ENCODE measurements around the gene FOXP1. TPM values are rescaled to one million over a fixed set of nuclear protein-coding genes. Genes with fewer than 3 reads are reported as not detected.

Gene FOXP1
- polyA plus RNA-seq, 1 donor from 2014 or later: 5.6 TPM

DNA sequence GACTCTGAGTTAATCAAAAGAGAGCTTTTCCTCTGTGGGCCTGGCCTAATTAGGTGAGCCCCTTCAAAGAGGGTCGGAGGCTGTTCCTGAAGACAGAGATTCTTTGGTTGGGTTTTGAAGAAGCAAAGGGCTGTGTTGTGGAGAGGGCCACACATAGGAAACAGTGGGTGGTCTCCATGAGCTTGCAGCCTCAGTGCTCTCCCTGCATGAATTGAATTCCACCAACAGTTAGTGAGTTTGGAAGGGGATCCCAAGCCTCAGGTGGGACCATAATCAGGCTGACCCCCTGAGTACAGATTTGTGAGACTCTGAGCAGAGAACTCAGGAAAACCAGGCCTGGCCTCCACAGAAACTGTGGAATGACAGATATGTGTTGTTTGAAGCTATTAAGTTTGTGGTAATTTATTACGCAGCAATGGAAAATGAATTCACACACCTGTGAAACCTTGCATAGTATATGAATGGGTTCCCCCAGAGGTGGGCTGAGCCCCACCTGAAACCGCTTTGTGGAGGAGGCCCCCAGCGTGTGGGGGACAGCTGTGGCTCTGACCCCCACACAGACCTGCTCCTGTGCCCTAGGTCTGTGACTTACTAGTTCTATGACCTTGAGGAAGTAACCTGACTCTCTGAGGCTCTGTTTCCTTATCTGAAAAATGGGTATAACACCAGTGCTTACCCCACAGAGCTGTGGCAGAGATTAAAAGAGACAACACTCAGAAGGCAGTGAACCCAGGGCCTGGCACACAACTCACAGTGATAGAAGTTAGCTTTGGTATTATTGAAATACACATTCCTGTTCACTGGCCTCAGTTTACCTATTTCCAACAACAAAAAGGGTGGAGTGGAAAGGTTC lies 431.3 kb downstream of the FOXP1 start:
- H3F3A ChIP-seq (ENCODE audit: insufficient read depth, low read length, poor library complexity, severe bottlenecking): no peaks in the 10 kb centered on the region
- no peak for TF ChIP-seq RAD21 (conservative IDR thresholded peaks at IDR 0.05)
- TF ChIP-seq TAF1 (IDR thresholded peaks at IDR 0.05; ENCODE audit: low read depth): no peak
- no peak for TF ChIP-seq MXI1 (conservative IDR thresholded peaks at IDR 0.05; ENCODE audit: poor library complexity, severe bottlenecking)
- no peak for TF ChIP-seq SMC3 (conservative IDR thresholded peaks at IDR 0.05; ENCODE audit: poor library complexity)
- TF ChIP-seq EZH2 (IDR thresholded peaks at IDR 0.05; ENCODE audit: borderline replicate concordance, insufficient read depth, low read length, poor library complexity, severe bottlenecking): no peak
- no peak for TF ChIP-seq POLR2AphosphoS5 (IDR thresholded peaks at IDR 0.05)
- TF ChIP-seq, protein P1, sequence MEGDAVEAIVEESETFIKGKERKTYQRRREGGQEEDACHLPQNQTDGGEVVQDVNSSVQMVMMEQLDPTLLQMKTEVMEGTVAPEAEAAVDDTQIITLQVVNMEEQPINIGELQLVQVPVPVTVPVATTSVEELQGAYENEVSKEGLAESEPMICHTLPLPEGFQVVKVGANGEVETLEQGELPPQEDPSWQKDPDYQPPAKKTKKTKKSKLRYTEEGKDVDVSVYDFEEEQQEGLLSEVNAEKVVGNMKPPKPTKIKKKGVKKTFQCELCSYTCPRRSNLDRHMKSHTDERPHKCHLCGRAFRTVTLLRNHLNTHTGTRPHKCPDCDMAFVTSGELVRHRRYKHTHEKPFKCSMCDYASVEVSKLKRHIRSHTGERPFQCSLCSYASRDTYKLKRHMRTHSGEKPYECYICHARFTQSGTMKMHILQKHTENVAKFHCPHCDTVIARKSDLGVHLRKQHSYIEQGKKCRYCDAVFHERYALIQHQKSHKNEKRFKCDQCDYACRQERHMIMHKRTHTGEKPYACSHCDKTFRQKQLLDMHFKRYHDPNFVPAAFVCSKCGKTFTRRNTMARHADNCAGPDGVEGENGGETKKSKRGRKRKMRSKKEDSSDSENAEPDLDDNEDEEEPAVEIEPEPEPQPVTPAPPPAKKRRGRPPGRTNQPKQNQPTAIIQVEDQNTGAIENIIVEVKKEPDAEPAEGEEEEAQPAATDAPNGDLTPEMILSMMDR (IDR thresholded peaks at IDR 0.05; ENCODE audit: poor library complexity, severe bottlenecking): no peak
- TF ChIP-seq EP300 (conservative IDR thresholded peaks at IDR 0.05; ENCODE audit: poor library complexity, severe bottlenecking): no peak
- TF ChIP-seq, protein P2, sequence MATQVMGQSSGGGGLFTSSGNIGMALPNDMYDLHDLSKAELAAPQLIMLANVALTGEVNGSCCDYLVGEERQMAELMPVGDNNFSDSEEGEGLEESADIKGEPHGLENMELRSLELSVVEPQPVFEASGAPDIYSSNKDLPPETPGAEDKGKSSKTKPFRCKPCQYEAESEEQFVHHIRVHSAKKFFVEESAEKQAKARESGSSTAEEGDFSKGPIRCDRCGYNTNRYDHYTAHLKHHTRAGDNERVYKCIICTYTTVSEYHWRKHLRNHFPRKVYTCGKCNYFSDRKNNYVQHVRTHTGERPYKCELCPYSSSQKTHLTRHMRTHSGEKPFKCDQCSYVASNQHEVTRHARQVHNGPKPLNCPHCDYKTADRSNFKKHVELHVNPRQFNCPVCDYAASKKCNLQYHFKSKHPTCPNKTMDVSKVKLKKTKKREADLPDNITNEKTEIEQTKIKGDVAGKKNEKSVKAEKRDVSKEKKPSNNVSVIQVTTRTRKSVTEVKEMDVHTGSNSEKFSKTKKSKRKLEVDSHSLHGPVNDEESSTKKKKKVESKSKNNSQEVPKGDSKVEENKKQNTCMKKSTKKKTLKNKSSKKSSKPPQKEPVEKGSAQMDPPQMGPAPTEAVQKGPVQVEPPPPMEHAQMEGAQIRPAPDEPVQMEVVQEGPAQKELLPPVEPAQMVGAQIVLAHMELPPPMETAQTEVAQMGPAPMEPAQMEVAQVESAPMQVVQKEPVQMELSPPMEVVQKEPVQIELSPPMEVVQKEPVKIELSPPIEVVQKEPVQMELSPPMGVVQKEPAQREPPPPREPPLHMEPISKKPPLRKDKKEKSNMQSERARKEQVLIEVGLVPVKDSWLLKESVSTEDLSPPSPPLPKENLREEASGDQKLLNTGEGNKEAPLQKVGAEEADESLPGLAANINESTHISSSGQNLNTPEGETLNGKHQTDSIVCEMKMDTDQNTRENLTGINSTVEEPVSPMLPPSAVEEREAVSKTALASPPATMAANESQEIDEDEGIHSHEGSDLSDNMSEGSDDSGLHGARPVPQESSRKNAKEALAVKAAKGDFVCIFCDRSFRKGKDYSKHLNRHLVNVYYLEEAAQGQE (IDR thresholded peaks at IDR 0.05; ENCODE audit: borderline replicate concordance): no peak
- no peaks in the 10 kb centered on the region for H3K9me2 ChIP-seq (ENCODE audit: insufficient read depth, low read length)
- H3K9ac ChIP-seq (ENCODE audit: low read length): no peak overlapping the region
- H2AFZ ChIP-seq (ENCODE audit: low read depth, low read length): no peak overlapping the region
- no peaks in the 10 kb centered on the region for H3K36me3 ChIP-seq (ENCODE audit: insufficient read depth, low read length)
- no peak overlapping the region for H3K4me2 ChIP-seq (ENCODE audit: low read length)
- H3K9me3 ChIP-seq (ENCODE audit: low read length): no peaks in the 10 kb centered on the region
- H3K27me3 ChIP-seq (ENCODE audit: insufficient read depth, low read depth, low read length): no peaks in the 10 kb centered on the region
- H4K20me1 ChIP-seq (ENCODE audit: insufficient read depth): no peaks in the 10 kb centered on the region
- no peak overlapping the region for H3K4me3 ChIP-seq (ENCODE audit: low read length)
- no peaks in the 10 kb centered on the region for H3K79me2 ChIP-seq (replicated peaks; ENCODE audit: insufficient read depth, low read length)
- no peak overlapping the region for H3K27ac ChIP-seq (ENCODE audit: low read length)

DNA sequence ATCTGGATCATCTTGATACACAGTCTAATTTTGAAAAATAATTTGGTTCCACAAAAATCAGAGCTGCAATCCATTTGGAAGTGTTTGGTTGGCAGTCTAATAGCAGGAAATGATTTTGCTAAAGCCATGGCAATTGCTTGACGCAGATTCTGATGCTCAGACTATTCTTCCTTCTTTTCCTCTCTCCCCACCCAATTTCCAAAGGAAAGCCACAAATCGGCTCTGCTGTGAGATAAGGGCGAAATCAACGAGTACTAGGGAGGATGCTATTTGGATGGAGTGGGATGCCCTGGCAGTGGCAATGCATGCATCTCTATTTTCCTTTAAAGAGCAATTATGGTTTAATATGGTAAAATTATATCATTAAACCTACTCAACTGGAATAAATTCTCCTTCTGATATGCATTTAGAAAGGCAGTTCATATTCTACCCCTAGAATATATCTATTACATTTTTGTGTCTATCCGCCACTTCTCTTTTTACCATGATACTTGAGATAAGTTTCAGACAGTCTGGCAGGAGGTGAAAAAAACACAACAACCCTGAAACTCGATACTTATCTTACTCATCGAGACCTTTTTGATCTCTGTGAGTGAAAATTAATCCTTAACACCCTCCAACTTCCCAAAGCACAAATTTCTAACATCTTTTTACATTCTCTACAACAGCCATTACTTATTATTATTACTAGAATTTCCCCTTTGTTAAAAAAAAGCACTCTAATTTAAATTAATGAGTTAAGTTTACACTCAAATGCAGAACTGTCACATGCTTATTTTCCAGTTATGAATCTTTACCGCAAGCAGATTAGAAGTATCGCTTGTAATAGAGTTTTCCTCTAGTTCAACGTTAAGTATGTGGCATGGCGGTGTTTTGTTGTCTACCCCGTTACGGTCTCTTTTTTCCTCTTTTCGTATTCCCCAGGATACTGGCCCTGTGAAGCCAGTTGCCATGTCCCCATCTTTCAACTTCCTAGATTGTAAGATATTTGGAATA lies 433.3 kb downstream of the FOXP1 start:
- Histone ChIP-seq H3K9me3 (ENCODE audit: low read length) (no peaks in the 10 kb centered on the region), H3K4me3 (ENCODE audit: low read length) (no peak overlapping the region), H3K27me3 (ENCODE audit: insufficient read depth, low read depth, low read length) (no peaks in the 10 kb centered on the region), H3K79me2 (replicated peaks; ENCODE audit: insufficient read depth, low read length) (no peaks in the 10 kb centered on the region), H4K20me1 (ENCODE audit: insufficient read depth) (no peaks in the 10 kb centered on the region), H3K4me2 (ENCODE audit: low read length) (no peak overlapping the region), H3F3A (ENCODE audit: insufficient read depth, low read length, poor library complexity, severe bottlenecking) (no peaks in the 10 kb centered on the region), H3K9me2 (ENCODE audit: insufficient read depth, low read length) (no peaks in the 10 kb centered on the region), H3K36me3 (ENCODE audit: insufficient read depth, low read length) (no peaks in the 10 kb centered on the region), H2AFZ (ENCODE audit: low read depth, low read length) (no peak overlapping the region), H3K27ac (ENCODE audit: low read length) (no peak overlapping the region), H3K9ac (ENCODE audit: low read length) (no peak overlapping the region)
- TF ChIP-seq POLR2AphosphoS5 (IDR thresholded peaks at IDR 0.05) (no peak), RAD21 (conservative IDR thresholded peaks at IDR 0.05) (no peak), MXI1 (conservative IDR thresholded peaks at IDR 0.05; ENCODE audit: poor library complexity, severe bottlenecking) (no peak), EP300 (conservative IDR thresholded peaks at IDR 0.05; ENCODE audit: poor library complexity, severe bottlenecking) (no peak)
